GM15510 (cell line): ENCODE results near the gene GALNTL6.

Experiments used
- POLR2A ChIP-seq: IDR thresholded peaks from 3 replicates; pipeline ENCODE4 v1.6.1; 2011; ENCODE audit warnings: borderline replicate concordance; ENCODE audit not compliant: insufficient read length; ENCODE audit errors: extremely low read depth

GALNTL6 gene

GRCh38 chr4:173038192-173038896 lies 1225.1 kb downstream of the GALNTL6 start:
- no peak for TF ChIP-seq POLR2A

- TF ChIP-seq POLR2A: no peak
Observed at GRCh38 chr4:173039617-173040577, 1226.7 kb downstream of the GALNTL6 start.

- TF ChIP-seq POLR2A: no peak
Observed at GRCh38 chr4:173041482-173041881, 1228.3 kb downstream of the GALNTL6 start.

DNA sequence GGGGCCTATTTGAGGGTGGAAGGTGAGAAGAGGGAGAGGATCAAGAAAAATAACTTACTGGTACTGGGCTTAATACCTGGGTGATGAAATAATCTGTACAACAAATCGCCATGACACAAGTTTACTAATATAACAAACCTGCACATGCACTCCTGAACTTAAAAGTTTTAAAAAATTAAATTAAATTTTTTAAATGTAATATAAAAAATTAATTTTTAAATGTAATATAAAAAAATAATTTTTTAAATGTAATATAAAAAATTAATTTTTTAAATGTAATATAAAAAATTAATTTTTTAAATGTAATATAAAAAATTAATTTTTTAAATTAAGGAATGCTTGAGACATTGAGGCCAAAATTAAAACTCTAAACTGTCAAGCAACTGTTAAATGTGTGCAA lies 1231.1 kb downstream of the GALNTL6 start:
- TF ChIP-seq POLR2A: no peak

- no peak for TF ChIP-seq POLR2A
Observed at GRCh38 chr4:173045571-173045970, 1232.4 kb downstream of the GALNTL6 start.

GRCh38 chr4:173046144-173046543 lies 1232.9 kb downstream of the GALNTL6 start:
- no peak for TF ChIP-seq POLR2A

GRCh38 chr4:173046818-173047217 lies 1233.6 kb downstream of the GALNTL6 start:
- no peak for TF ChIP-seq POLR2A

- TF ChIP-seq POLR2A: no peak
Observed at GRCh38 chr4:173051232-173051631, 1238.0 kb downstream of the GALNTL6 start.

DNA sequence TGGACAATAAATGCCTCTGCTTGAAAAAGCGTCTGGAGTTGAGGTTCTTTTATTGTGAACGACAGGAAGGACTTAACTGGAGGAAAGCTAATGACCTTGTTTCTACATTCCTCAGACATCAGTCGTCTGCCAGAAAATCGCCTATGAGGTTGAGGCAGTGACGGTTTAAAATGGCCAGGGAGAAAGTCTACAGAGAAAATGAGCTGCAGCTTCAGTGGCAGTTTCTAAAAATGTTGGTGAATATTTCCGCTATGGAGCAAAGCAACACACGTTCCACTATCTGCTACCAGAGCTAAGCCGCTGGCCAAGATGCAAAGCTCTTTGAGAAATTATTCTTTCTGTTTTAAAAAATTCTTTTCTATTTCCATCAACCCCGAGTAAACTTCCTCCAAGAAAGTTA lies 1238.5 kb downstream of the GALNTL6 start:
- TF ChIP-seq POLR2A: no peak

DNA sequence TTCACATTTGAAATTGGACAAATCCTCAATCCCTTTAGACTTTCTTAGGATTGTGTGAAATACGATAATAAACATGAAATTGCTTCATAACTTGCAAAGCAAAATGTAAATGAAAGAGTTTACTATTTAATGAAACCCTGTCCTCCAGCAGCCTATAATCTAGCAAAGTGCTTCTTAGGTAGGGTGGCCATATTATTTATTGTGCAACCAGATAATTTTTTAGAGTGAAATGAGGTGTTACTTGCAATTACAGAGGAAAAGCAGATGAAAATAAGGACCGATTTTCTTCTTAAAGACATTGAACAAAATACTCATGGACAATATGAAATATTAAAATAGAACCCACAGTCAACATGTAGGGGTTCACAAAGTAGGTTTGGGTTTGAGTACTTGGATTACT lies 1239.2 kb downstream of the GALNTL6 start:
- TF ChIP-seq POLR2A: no peak

- no peak for TF ChIP-seq POLR2A
Observed at GRCh38 chr4:173056271-173056670, 1243.1 kb downstream of the GALNTL6 start.

DNA sequence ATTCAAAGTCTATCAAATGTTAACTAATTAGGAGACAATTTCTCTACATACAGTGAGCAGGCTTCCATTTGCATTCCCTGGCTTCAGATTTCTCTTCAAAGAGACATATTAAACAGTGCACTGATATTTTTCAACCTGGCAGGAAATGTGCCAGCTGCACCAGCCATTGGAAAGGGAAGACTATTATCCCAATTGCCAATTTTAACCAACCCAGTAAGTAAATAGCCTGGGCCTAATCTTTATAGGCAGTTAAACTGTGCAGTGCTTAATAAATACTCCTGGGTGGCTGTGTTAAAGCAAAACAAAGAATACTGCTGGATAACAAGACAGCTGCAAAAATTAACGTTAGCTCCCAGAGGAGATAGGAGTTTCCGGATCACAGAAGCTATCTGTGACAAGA lies 1243.5 kb downstream of the GALNTL6 start:
- TF ChIP-seq POLR2A: no peak

GRCh38 chr4:173057442-173057841 lies 1244.2 kb downstream of the GALNTL6 start:
- no peak for TF ChIP-seq POLR2A

- TF ChIP-seq POLR2A: no peak
Observed at GRCh38 chr4:173057901-173058300, 1244.7 kb downstream of the GALNTL6 start.

DNA sequence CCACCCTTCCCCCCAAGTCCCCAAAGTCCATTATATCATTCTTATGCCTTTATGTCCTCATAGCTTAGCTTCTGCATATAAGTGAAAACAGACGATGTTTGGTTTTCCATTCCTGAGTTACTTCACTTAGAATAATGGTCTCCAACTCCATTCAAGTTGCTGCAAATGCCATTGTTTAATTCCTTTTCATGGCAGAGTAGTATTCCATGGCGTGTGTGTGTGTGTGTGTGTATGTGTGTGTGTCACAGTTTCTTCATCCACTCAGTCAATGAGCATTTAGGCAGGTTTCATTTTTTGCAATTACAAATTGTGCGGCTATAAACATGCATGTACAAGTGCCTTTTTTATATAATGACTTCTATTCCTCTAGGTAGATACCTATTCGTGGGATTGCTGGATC lies 1248.0 kb downstream of the GALNTL6 start:
- TF ChIP-seq POLR2A: no peak
